GM12878 (cell line): Measurements from ENCODE around the gene EIF4B. TPM values are rescaled to one million over a fixed set of nuclear protein-coding genes. Genes with fewer than 3 reads are reported as not detected.
"Not testable (repeated sequence)": the region's sequence is repeated elsewhere in the genome, so short reads cannot be mapped to it uniquely, and the experiment has no call there.

Source experiments
- ATAC-seq: fragments of 200-7000 bp; cut with Tn5 transposase; 3 replicates; pipeline ENCODE4 v1.9.1; 2020; ENCODE audit warnings: mild to moderate bottlenecking, moderate library complexity
- BruUV-seq: library from RNA; stranded (reverse); fragments of 400-500 nt; replicated peaks from 2 replicates; lab custom pipeline; 2021; lab: Mats Ljungman, UMichigan
- CTCF ChIA-PET: fragments of 300-600 bp; sonication (Branson Sonifier 250); formaldehyde crosslinking; extraction: SDS; loops from one replicate; lab custom pipeline; 2021; ENCODE audit warnings: inconsistent platforms; lab: Yijun Ruan, JAX
- POLR2A ChIA-PET: fragments of 350-600 bp; formaldehyde crosslinking; extraction: SDS; loops from one replicate; lab custom pipeline; 2021; ENCODE audit warnings: inconsistent platforms; lab: Charles Lee
- RAD21 ChIA-PET: fragments of 300-600 bp; sonication (Branson Sonifier 250); formaldehyde crosslinking; loops from one replicate; lab custom pipeline; 2023; ENCODE audit warnings: antibody characterized with exemption; ENCODE audit not compliant: unreplicated experiment; lab: Charles Lee
- SMC1A ChIA-PET: fragments of 300-600 bp; sonication (Branson Sonifier 250); formaldehyde crosslinking; loops from one replicate; lab custom pipeline; 2023; ENCODE audit not compliant: unreplicated experiment, uncharacterized antibody; lab: Charles Lee
- DNase-seq: peaks from one replicate; pipeline ENCODE4 v3.0.0-alpha.2; 2011; ENCODE audit warnings: low read depth, low spot score
- FAIRE-seq: peaks from 3 replicates; lab custom pipeline; 2011; peaks lifted over from hg19 to GRCh38; lab: Jason Lieb, UNC
- H2AFZ ChIP-seq: 2 replicates; pipeline ENCODE4 v1.6.0; 2011; ENCODE audit warnings: low read depth, low read length, control low read depth; ENCODE audit not compliant: control insufficient read depth
- H3K27ac ChIP-seq: 2 replicates; pipeline ENCODE4 v1.5.1; 2011; ENCODE audit warnings: control low read depth; ENCODE audit not compliant: control insufficient read depth, insufficient read depth
- H3K27me3 ChIP-seq, 2 experiments: replicated peaks in 1 of 2; 2 replicates each; pipeline versions ENCODE4 v1.6.0 to v1.6.1; 2011; ENCODE audit warnings: low read length in 1 of 2; ENCODE audit not compliant: control insufficient read depth in 2 of 2, insufficient read depth in 2 of 2
- H3K36me3 ChIP-seq, 2 experiments: 2 replicates each; pipeline ENCODE4 v1.5.1; 2011; ENCODE audit warnings: low read length in 1 of 2; ENCODE audit not compliant: control insufficient read depth in 2 of 2, insufficient read depth in 2 of 2
- H3K4me1 ChIP-seq: 2 replicates; pipeline ENCODE4 v1.6.1; 2011; ENCODE audit warnings: mild to moderate bottlenecking, low read length, moderate library complexity, mixed read lengths; ENCODE audit not compliant: control insufficient read depth, insufficient read depth
- H3K4me2 ChIP-seq: 2 replicates; pipeline ENCODE4 v1.6.0; 2011; ENCODE audit warnings: control low read depth; ENCODE audit not compliant: control insufficient read depth, insufficient read depth
- H3K4me3 ChIP-seq: fragments of 200-600 bp; sonication (generic); 2 replicates; pipeline ENCODE4 v1.5.1; 2016
- H3K79me2 ChIP-seq: 2 replicates; pipeline ENCODE4 v1.6.0; 2011; ENCODE audit warnings: low read length; ENCODE audit not compliant: control insufficient read depth, insufficient read depth
- H3K9ac ChIP-seq: 2 replicates; pipeline ENCODE4 v1.8.0; 2011; ENCODE audit warnings: low read length, control low read depth, mixed read lengths; ENCODE audit not compliant: control insufficient read depth, insufficient read depth
- H3K9me3 ChIP-seq: replicated peaks from 3 replicates; pipeline ENCODE4 v1.5.1; 2011; ENCODE audit warnings: mild to moderate bottlenecking, low read length; ENCODE audit not compliant: control insufficient read depth, insufficient read depth
- H4K20me1 ChIP-seq: 2 replicates; pipeline ENCODE4 v1.6.0; 2011; ENCODE audit not compliant: control insufficient read depth, insufficient read depth
- MTA2 ChIP-seq: fragments of 450-650 bp; IDR thresholded peaks from 2 replicates; pipeline ENCODE4 v1.6.1; 2016; ENCODE audit warnings: low read depth, mild to moderate bottlenecking, moderate library complexity
- NR2F1 ChIP-seq: fragments of 450-650 bp; conservative IDR thresholded peaks from 2 replicates; pipeline ENCODE4 v1.6.1; 2017; ENCODE audit warnings: mild to moderate bottlenecking
- POLR2AphosphoS2 ChIP-seq: IDR thresholded peaks from 2 replicates; pipeline ENCODE4 v1.6.1; 2011; ENCODE audit warnings: low read depth, mild to moderate bottlenecking, low read length, improper control_type of control experiment, moderate library complexity
- SREBF1 ChIP-seq: IDR thresholded peaks from 2 replicates; pipeline ENCODE4 v1.6.1; 2012; ENCODE audit warnings: mild to moderate bottlenecking, low read length
- ZNF274 ChIP-seq: IDR thresholded peaks from one replicate; pipeline ENCODE4 v1.8.0; 2011; ENCODE audit not compliant: insufficient read length, insufficient read depth
- ZNF687 ChIP-seq: fragments of 450-650 bp; IDR thresholded peaks from 2 replicates; pipeline ENCODE4 v1.6.1; 2017; ENCODE audit warnings: mild to moderate bottlenecking, moderate library complexity
- WGBS: methylation state at CpG from one replicate; pipeline ENCODE4 v1.1.6; 2016; ENCODE audit warnings: low lambda C conversion rate; ENCODE audit not compliant: insufficient replicate concordance, insufficient coverage; ENCODE audit errors: missing lambda C conversion rate; 5-methylcytosine and 5-hydroxymethylcytosine counted together
- in situ Hi-C: fragments of 300-500 bp; cut with MboI; formaldehyde crosslinking; loops from 9 replicates; pipeline ENCODE4 v1.14.3; 2018; ENCODE audit warnings: mixed read lengths
- intact Hi-C: fragments of 100-400 bp; cut with micrococcal nuclease; formaldehyde crosslinking; loops from one replicate; pipeline ENCODE4 v1.14.2; 2022; ENCODE audit not compliant: unreplicated experiment
- polyA plus RNA-seq, 11 experiments: library from polyadenylated mRNA; depleted of rRNA in 4 of 11; unstranded in 6 of 11; stranded (reverse) in 5 of 11; fragments of >200 nt; fragmentation: Nextera tagmentation in 4 of 11; fragmentation: Illumina TruSeq in 1 of 11; extraction: Ambion mirVana in 4 of 11; extraction: Trizol in 1 of 11; gene quantifications; 1 replicate in 1 of 11; 2 replicates in 10 of 11; pipeline versions ENCODE4 v1.2.1 to v1.2.3, GENCODE V29; 2011 to 2016; ENCODE audit warnings: inconsistent platforms in 2 of 11, missing spikeins in 2 of 11, low read depth in 1 of 11
- total RNA-seq, 4 experiments: library from RNA; depleted of rRNA in 3 of 4; stranded (reverse); fragments of >200 nt in 3 of 4; fragmentation: Illumina TruSeq in 1 of 4; extraction: Trizol in 1 of 4; gene quantifications; 2 replicates each; pipeline versions ENCODE4 v1.2.1 to v1.2.3, GENCODE V29; 2013 to 2021
- TF ChIP-seq, protein P1 (sequence below): IDR thresholded peaks from 2 replicates; pipeline ENCODE4 v1.6.1; 2012; ENCODE audit warnings: low read depth, low read length, improper control_type of control experiment

EIF4B gene
- total and polyA plus RNA-seq, 10 of the 15 experiments (the other 5 are each of a cell fraction or from before 2014, with no cell fraction given), result 123 to 752 (median 431) TPM

DNA sequence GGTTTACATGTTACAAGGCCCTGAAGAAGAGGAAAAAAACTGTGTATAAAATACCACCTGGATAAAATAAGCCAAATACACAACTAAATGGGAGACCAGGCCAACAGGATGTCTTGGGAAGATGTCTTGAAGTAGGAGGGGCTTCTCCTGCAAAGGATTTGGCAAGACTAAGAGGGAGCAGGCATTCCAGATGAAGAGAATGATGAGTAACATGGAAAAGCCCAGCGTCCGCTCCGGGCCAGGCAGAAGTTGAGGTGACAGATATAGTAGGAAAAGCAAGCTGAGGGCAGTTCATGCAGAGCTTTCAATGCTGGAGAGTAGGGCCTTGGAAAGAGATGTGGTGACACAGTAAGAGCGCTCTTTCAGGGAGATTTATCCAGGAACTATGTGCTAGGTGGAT, 16.1 kb upstream of the EIF4B start:
- TF ChIP-seq SREBF1 (no peak), ZNF687 (no peak), MTA2 (no peak), NR2F1 (no peak), ZNF274 (no peak), POLR2AphosphoS2 (no peak)
- TF ChIP-seq, protein P1, sequence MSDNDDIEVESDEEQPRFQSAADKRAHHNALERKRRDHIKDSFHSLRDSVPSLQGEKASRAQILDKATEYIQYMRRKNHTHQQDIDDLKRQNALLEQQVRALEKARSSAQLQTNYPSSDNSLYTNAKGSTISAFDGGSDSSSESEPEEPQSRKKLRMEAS, result no peak
- no peak overlapping the region for H3K4me2 ChIP-seq
- H3K27me3 ChIP-seq, result no peaks in the 10 kb centered on the region; a peak in 1 of 4 replicates
- WGBS, result 96% methylated on average over 4 of the region's 4 CpGs
- RAD21 ChIA-PET, result no interaction called here
- no peak overlapping the region for H3K27ac ChIP-seq
- ATAC-seq (no peak), DNase-seq (no peak), FAIRE-seq (no peak)
- no TSS peak for BruUV-seq
- POLR2A ChIA-PET, result no interaction called here
- no peak overlapping the region for H3K4me3 ChIP-seq
- in situ Hi-C loops, result loop anchor here (25.0 kb wide), 1 partner anchor 603 kb away; the partner anchor contains the start of gene KRT84
- H3K79me2 ChIP-seq, result no peaks in the 10 kb centered on the region
- no peak overlapping the region for H2AFZ ChIP-seq
- no peak overlapping the region for H3K9ac ChIP-seq
- CTCF ChIA-PET, result interaction anchor here (14.0 kb wide), 1 partner anchor 107 kb away, joined by 418 read pairs; no protein-coding TSS in a partner anchor
- H3K9me3 ChIP-seq, result no peaks in the 10 kb centered on the region
- intact Hi-C loops, result no loop called here
- no peaks in the 10 kb centered on the region for H3K4me1 ChIP-seq
- SMC1A ChIA-PET, result no interaction called here
- no peaks in the 10 kb centered on the region for H4K20me1 ChIP-seq
- H3K36me3 ChIP-seq, result no peaks in the 10 kb centered on the region

GRCh38 chr12:52992240-52992639, 14.0 kb upstream of the EIF4B start:
- ChIA-PET CTCF (interaction anchor here (1.2 to 2.6 kb wide), 4 partner anchors 11 to 114 kb away, joined by 4 to 19 read pairs (median 7); no protein-coding TSS in a partner anchor), SMC1A (interaction anchor here (0.9 to 1.8 kb wide), 3 partner anchors 14 to 108 kb away, joined by 4 to 6 read pairs (median 6); partner anchors contain the start of gene EIF4B), RAD21 (interaction anchor here (1.1 kb wide), 1 partner anchor 12 kb away, joined by 3 read pairs; no protein-coding TSS in a partner anchor)
- 13% methylated on average over 4 of the region's 5 CpGs for WGBS
- DNase-seq, H3K9me3 ChIP-seq, ATAC-seq, intact Hi-C loops, FAIRE-seq, H3K79me2 ChIP-seq, POLR2A ChIA-PET, H3K27me3 ChIP-seq, H3K4me2 ChIP-seq, H3K4me3 ChIP-seq, H4K20me1 ChIP-seq, BruUV-seq, H3K9ac ChIP-seq, H3K36me3 ChIP-seq, H3K27ac ChIP-seq, H3K4me1 ChIP-seq, H2AFZ ChIP-seq: not testable (repeated sequence)
- in situ Hi-C loops, result loop anchor here (25.0 kb wide), 1 partner anchor 605 kb away; the partner anchor contains the start of gene KRT84
